GM12875 (cell line): ENCODE measurements around the gene ANKS1A.

Experiments used
- H3K4me3 ChIP-seq: one replicate; pipeline ENCODE4 v1.5.1; 2011; ENCODE audit warnings: low read depth, low read length, control low read depth
- TF ChIP-seq, protein P1 (sequence below): IDR thresholded peaks from 2 replicates; pipeline ENCODE4 v1.5.1; 2011; ENCODE audit warnings: low read depth, mild to moderate bottlenecking, control low read depth, inconsistent platforms, low read length, moderate library complexity, borderline replicate concordance; ENCODE audit not compliant: insufficient read depth

The ANKS1A gene

DNA sequence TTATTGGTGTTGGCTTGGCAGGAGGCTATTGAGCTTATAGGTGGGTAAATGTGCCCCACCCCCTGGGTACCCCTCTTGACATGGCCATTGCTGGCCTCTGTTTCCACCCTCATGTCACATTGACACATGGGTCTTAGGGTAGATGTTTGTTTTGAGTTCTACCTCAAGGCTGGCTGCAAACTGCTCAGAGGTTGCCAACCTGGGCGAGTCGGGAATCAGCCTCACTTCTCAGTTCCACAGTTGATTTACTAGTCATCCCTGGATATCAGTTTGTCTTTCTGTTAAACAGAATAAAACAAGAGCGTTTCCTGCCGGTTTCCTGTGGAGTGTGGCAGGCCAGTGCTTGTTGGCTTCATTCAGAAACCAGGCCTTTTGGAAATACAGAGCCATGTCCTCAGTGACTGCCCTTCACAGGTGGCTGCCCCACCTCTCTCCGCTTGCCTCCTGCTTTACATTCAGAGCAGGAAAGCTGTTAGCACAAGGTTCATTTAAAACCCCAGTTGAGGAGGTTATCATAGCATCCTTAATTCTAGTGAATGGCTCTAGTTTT is 146.5 kb downstream of the ANKS1A start:
- no peak overlapping the region for H3K4me3 ChIP-seq
- TF ChIP-seq, protein P1, sequence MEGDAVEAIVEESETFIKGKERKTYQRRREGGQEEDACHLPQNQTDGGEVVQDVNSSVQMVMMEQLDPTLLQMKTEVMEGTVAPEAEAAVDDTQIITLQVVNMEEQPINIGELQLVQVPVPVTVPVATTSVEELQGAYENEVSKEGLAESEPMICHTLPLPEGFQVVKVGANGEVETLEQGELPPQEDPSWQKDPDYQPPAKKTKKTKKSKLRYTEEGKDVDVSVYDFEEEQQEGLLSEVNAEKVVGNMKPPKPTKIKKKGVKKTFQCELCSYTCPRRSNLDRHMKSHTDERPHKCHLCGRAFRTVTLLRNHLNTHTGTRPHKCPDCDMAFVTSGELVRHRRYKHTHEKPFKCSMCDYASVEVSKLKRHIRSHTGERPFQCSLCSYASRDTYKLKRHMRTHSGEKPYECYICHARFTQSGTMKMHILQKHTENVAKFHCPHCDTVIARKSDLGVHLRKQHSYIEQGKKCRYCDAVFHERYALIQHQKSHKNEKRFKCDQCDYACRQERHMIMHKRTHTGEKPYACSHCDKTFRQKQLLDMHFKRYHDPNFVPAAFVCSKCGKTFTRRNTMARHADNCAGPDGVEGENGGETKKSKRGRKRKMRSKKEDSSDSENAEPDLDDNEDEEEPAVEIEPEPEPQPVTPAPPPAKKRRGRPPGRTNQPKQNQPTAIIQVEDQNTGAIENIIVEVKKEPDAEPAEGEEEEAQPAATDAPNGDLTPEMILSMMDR: no peak

DNA sequence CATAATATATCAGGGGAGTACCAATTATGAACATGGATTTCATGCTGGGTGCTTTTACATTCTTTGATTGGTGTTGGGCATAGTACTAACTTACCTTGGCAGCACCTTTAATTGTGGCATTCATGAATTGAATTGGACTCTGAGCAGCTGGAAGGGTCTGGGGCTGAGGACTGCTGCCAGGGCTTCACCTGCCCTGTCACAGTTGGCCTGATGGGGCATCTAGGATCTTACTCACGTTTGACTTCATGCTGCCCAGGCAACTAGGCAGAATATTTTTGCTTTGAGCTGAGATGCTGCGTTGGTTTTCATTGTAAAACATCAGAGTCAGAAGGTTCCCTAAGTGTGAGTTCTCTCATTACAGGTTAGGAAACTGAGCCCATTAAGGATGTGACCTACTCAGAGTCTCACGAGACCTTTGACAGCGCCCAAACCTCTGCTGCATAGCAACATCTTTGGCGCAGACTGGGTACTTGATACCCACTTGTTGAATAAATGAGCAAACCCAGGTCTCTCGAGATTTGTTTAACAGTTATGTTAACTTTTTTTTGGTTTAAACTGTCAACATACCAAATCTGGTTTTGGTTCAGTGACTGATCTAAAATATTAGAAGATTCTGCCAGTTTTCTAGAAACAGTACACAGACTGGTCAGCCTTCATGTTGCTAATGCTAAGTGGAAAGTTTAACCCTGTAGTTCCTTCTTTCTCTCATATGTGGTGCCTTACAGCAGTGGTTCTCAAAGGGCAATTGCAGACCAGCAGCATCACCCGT is 147.2 kb downstream of the ANKS1A start:
- no peak overlapping the region for H3K4me3 ChIP-seq
- TF ChIP-seq, protein P1: no peak

DNA sequence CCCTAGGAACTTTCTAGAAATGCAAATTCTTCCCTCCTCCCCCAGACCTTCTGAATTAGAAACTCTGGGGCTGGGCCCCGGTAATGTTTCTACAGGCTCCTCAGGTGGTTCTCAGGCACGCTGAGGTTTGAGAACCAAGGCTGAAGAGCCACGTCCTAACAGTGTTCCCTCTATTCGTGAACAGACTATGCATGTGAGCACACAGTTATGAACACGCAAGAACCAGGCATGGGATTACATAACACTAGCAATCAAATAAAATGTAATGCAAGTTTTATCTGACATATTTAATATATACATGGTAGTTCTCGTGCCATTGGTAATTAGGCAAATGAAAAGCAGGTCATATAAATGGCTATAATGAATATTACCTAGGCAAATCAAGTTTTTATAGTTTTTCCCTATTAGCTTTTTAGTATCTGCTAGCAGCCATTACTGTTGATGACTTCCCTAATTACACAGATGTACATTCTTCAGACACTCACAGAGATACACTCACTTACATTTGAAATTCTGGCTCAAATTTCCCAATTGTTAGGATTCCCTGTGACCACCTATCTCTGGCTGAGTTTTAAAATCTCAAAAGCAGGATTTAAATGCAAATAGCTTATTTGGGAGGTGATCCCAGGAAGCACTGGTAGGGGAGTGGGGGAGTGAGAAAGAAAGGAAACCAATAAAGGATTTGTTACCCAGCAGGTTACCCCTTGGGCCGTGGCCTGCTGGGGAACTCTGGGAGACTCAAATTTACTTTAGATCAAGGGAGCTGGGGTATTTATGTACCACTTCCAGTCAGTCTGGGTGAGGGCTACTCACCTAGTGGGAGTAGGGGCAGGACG is 148.0 kb downstream of the ANKS1A start:
- H3K4me3 ChIP-seq: no peak overlapping the region
- TF ChIP-seq, protein P1: no peak

DNA sequence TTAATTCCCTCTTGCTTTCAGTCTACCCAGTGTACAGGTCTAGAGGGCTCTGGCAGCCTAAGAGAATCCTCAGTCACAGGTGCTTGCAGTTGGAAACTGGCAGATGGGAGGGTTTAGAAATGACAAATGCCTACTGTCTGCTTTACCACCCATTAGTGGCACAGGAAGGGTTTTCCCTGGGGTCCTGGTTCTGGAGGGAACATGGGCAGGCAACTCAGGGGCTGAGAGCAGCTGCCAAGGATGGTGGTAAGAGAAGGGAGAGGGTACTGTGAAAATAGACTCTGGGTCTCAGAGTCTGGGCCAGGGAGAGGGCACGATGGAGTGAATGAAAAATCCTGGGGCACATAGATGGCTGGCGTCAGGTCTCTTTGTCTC is 148.6 kb downstream of the ANKS1A start:
- no peak overlapping the region for H3K4me3 ChIP-seq
- TF ChIP-seq, protein P1: no peak

DNA sequence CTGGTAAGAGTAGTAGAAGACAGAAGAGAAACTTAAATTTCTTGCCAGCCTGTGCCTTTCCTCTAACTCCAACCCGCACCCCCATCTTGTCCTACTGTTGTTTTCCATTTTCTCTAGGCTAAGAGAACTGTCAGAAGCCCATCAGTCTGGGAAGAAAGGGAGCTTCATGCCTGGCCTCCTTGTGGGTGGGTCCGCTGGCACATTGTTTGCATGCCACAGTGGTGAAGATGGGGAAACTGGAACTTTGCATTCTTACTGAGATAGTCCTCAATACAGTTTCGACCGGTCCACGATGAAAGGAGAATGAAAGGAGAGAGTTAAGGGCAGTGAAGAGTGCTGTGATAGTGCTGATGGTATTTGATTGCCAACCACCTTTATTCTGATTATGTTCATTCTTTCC is 149.0 kb downstream of the ANKS1A start:
- H3K4me3 ChIP-seq: no peak overlapping the region
- TF ChIP-seq, protein P1: no peak

DNA sequence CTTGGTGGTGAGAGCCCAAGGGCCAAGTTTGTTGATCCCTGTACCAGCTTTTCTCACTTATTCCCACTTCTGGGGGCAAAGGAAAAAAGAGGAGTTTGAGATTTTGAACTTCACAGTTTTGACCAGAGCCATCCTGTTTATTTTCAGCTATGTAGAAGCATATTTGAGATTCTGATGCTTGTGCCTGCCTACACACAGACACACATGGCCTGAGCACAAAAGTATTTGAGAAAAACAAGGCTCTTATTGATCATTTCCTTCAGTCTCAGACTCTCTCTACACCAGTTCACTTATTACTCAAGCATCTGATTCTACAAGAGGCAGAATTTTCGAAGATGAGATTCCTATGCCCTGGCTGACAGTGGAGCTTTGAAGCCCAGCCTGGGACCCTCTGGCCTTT is 151.3 kb downstream of the ANKS1A start:
- no peak overlapping the region for H3K4me3 ChIP-seq
- TF ChIP-seq, protein P1: no peak
